ENCODE data around the gene CD300LB. TPM values are rescaled to one million over a fixed set of nuclear protein-coding genes. Genes with fewer than 3 reads are reported as not detected.
"Not testable (repeated sequence)": the region's sequence is repeated elsewhere in the genome, so short reads cannot be mapped to it uniquely, and the experiment has no call there.

The CD300LB gene
- total RNA-seq (under 1 TPM; 0.17 to 0.19 TPM), polyA plus RNA-seq (not detected)

GRCh38 chr17:74531231-74531761 is at the start of gene CD300LB:
CD300LB (minus strand) TSS chr17:74531475; CDS start chr17:74531350, 125 bp downstream.
- Histone ChIP-seq H3K4me3 (ENCODE audit: low read length in 2 of 2) (no peak within 1 kb of the TSS), H3K27me3 (ENCODE audit: insufficient read depth, low read length) (peaks cover 14% of the 10 kb centered on the region), H3K4me1 (ENCODE audit: insufficient read depth, low read length) (no peaks in the 10 kb centered on the region), H3K27ac (ENCODE audit: low read depth, low read length) (no peak within 1 kb of the TSS), H3K36me3 (ENCODE audit: insufficient read depth, low read length) (no peaks in the 10 kb centered on the region), H3K9me3 (ENCODE audit: control insufficient read depth in 1 of 2, low read length in 2 of 2) (no peaks in the 10 kb centered on the region)
- H3K27ac Mint-ChIP-seq, result no peak within 1 kb of the TSS
- intact Hi-C loops (cut with micrococcal nuclease), result no loop called here
- H3K27me3 Mint-ChIP-seq, result peaks cover 17 to 24% of the 10 kb centered on the region in 2 donors
- peaks cover 0 to 5% (median 4%) of the 10 kb centered on the region in 4 donors for H3K4me1 Mint-ChIP-seq
- ChIA-PET CTCF (ENCODE audit: partially characterized antibody) (interaction anchor here (1.2 to 2.2 kb wide), 2 partner anchors 8 to 152 kb away, joined by 3 to 7 read pairs; no protein-coding TSS in a partner anchor), POLR2A (ENCODE audit: partially characterized antibody) (no interaction called here)
- H3K9me3 Mint-ChIP-seq, result peaks cover 0 to 2% (median 0%) of the 10 kb centered on the region in 8 donors
- DNase-seq, result no peak
- peak within 1 kb of the TSS in 1 of 8 donors; percentile 41 for H3K4me3 Mint-ChIP-seq
- H3K36me3 Mint-ChIP-seq, result no peaks in the 10 kb centered on the region

GRCh38 chr17:74579900-74580299 is 48.6 kb upstream of the CD300LB start:
- peaks cover 7 to 12% (median 8%) of the 10 kb centered on the region in 4 donors for H3K4me1 Mint-ChIP-seq
- Histone ChIP-seq H3K4me3 (ENCODE audit: low read length in 2 of 2) (no peak overlapping the region), H3K9me3 (ENCODE audit: control insufficient read depth in 1 of 2, low read length in 2 of 2) (no peaks in the 10 kb centered on the region), H3K27ac (ENCODE audit: low read depth, low read length) (no peak overlapping the region), H3K36me3 (ENCODE audit: insufficient read depth, low read length) (no peaks in the 10 kb centered on the region), H3K4me1 (ENCODE audit: insufficient read depth, low read length) (peaks cover 10% of the 10 kb centered on the region), H3K27me3 (ENCODE audit: insufficient read depth, low read length) (no peaks in the 10 kb centered on the region)
- H3K9me3 Mint-ChIP-seq, result peaks cover 0 to 6% (median 1%) of the 10 kb centered on the region in 8 donors
- H3K27me3 Mint-ChIP-seq, result peaks cover 3 to 4% of the 10 kb centered on the region in 2 donors
- peak overlapping the region in 1 of 7 donors; percentile 48 for H3K27ac Mint-ChIP-seq
- POLR2A ChIA-PET (ENCODE audit: partially characterized antibody), result no interaction called here
- CTCF ChIA-PET (ENCODE audit: partially characterized antibody), result interaction anchor here (1.1 kb wide), 1 partner anchor 14 kb away, joined by 4 read pairs; no protein-coding TSS in a partner anchor
- H3K4me3 Mint-ChIP-seq, result peak overlapping the region in 3 of 8 donors; percentile 44 to 75 (median 55)
- DNase-seq, result no peak
- H3K36me3 Mint-ChIP-seq, result no peaks in the 10 kb centered on the region
- intact Hi-C loops (cut with micrococcal nuclease), result no loop called here

DNA sequence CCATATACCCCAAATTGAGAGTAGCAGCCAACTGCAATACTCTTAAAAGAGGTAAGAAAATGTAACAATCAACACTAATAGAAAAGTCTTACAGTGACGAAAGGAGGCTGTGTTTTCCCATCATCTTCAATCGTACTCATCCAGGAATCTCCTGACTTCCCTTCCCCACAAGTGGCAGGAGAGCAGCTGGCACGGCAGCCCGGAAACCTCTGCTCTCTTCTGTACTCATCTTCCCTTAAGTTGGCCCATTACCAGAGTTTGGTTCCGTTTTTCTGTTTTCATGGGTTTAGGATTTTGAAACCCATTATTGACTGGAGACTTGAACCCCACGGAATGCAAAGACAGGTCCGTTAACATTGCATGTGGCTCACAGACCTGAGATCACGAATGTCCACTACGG is 47.7 kb upstream of the CD300LB start:
- peak overlapping the region in 1 of 7 donors; percentile 5 for H3K27ac Mint-ChIP-seq
- Histone ChIP-seq H3K4me1 (ENCODE audit: insufficient read depth, low read length) (peaks cover 10% of the 10 kb centered on the region), H3K9me3 (ENCODE audit: control insufficient read depth in 1 of 2, low read length in 2 of 2) (no peaks in the 10 kb centered on the region), H3K27me3 (ENCODE audit: insufficient read depth, low read length) (no peaks in the 10 kb centered on the region), H3K27ac (ENCODE audit: low read depth, low read length) (no peak overlapping the region), H3K4me3 (ENCODE audit: low read length in 2 of 2) (no peak overlapping the region), H3K36me3 (ENCODE audit: insufficient read depth, low read length) (no peaks in the 10 kb centered on the region)
- peaks cover 4 to 11% of the 10 kb centered on the region in 2 donors for H3K27me3 Mint-ChIP-seq
- no peaks in the 10 kb centered on the region for H3K9me3 Mint-ChIP-seq
- DNase-seq, result no peak
- ChIA-PET POLR2A (ENCODE audit: partially characterized antibody) (no interaction called here), CTCF (ENCODE audit: partially characterized antibody) (interaction anchor here (1.1 kb wide), 1 partner anchor 13 kb away, joined by 4 read pairs; no protein-coding TSS in a partner anchor)
- no peak overlapping the region for H3K4me3 Mint-ChIP-seq
- peaks cover 7 to 12% (median 10%) of the 10 kb centered on the region in 4 donors for H3K4me1 Mint-ChIP-seq
- H3K36me3 Mint-ChIP-seq, result no peaks in the 10 kb centered on the region
- intact Hi-C loops (cut with micrococcal nuclease), result no loop called here

- Mint-ChIP-seq H3K36me3 (no peaks in the 10 kb centered on the region), H3K4me1 (peaks cover 0 to 6% (median 3%) of the 10 kb centered on the region in 4 donors), H3K27ac (no peak overlapping the region), H3K4me3 (no peak overlapping the region), H3K27me3 (peaks cover 5 to 20% of the 10 kb centered on the region in 2 donors), H3K9me3 (no peaks in the 10 kb centered on the region)
- Histone ChIP-seq H3K4me3 (ENCODE audit: low read length in 2 of 2) (no peak overlapping the region), H3K36me3 (ENCODE audit: insufficient read depth, low read length) (no peaks in the 10 kb centered on the region), H3K9me3 (ENCODE audit: control insufficient read depth in 1 of 2, low read length in 2 of 2) (no peaks in the 10 kb centered on the region), H3K27me3 (ENCODE audit: insufficient read depth, low read length) (peaks cover 6% of the 10 kb centered on the region), H3K27ac (ENCODE audit: low read depth, low read length) (no peak overlapping the region), H3K4me1 (ENCODE audit: insufficient read depth, low read length) (peaks cover 3% of the 10 kb centered on the region)
- DNase-seq, result no peak
- intact Hi-C loops (cut with micrococcal nuclease), result no loop called here
- CTCF ChIA-PET (ENCODE audit: partially characterized antibody), result interaction anchor here (0.8 to 1.2 kb wide), 2 partner anchors 8 to 206 kb away, joined by 3 to 4 read pairs; no protein-coding TSS in a partner anchor
- POLR2A ChIA-PET (ENCODE audit: partially characterized antibody), result no interaction called here
Observed at GRCh38 chr17:74574489-74575142, 43.3 kb upstream of the CD300LB start.

GRCh38 chr17:74573635-74574034 is 42.4 kb upstream of the CD300LB start:
- H3K4me3 ChIP-seq (ENCODE audit: low read length in 2 of 2); intact Hi-C loops (cut with micrococcal nuclease); H3K27me3 ChIP-seq (ENCODE audit: insufficient read depth, low read length); H3K36me3 Mint-ChIP-seq; H3K4me1 ChIP-seq (ENCODE audit: insufficient read depth, low read length); H3K27ac Mint-ChIP-seq; POLR2A ChIA-PET (ENCODE audit: partially characterized antibody); H3K9me3 ChIP-seq (ENCODE audit: control insufficient read depth in 1 of 2, low read length in 2 of 2); H3K4me1 Mint-ChIP-seq; H3K4me3 Mint-ChIP-seq; H3K27ac ChIP-seq (ENCODE audit: low read depth, low read length); H3K9me3 Mint-ChIP-seq; CTCF ChIA-PET (ENCODE audit: partially characterized antibody); H3K36me3 ChIP-seq (ENCODE audit: insufficient read depth, low read length); DNase-seq: not testable (repeated sequence)
- H3K27me3 Mint-ChIP-seq, result peaks cover 13 to 25% of the 10 kb centered on the region in 2 donors

GRCh38 chr17:74573169-74573568 is 41.9 kb upstream of the CD300LB start:
- Histone ChIP-seq H3K4me3 (ENCODE audit: low read length in 2 of 2) (no peak overlapping the region), H3K4me1 (ENCODE audit: insufficient read depth, low read length) (no peaks in the 10 kb centered on the region), H3K9me3 (ENCODE audit: control insufficient read depth in 1 of 2, low read length in 2 of 2) (no peaks in the 10 kb centered on the region), H3K36me3 (ENCODE audit: insufficient read depth, low read length) (no peaks in the 10 kb centered on the region), H3K27me3 (ENCODE audit: insufficient read depth, low read length) (peaks cover 7% of the 10 kb centered on the region), H3K27ac (ENCODE audit: low read depth, low read length) (no peak overlapping the region)
- ChIA-PET POLR2A (ENCODE audit: partially characterized antibody) (no interaction called here), CTCF (ENCODE audit: partially characterized antibody) (no interaction called here)
- Mint-ChIP-seq H3K27ac (no peak overlapping the region), H3K9me3 (no peaks in the 10 kb centered on the region), H3K36me3 (no peaks in the 10 kb centered on the region), H3K27me3 (peaks cover 17 to 30% of the 10 kb centered on the region in 2 donors), H3K4me1 (peaks cover 0 to 3% (median 3%) of the 10 kb centered on the region in 4 donors), H3K4me3 (no peak overlapping the region)
- intact Hi-C loops (cut with micrococcal nuclease), result no loop called here
- no peak for DNase-seq

DNA sequence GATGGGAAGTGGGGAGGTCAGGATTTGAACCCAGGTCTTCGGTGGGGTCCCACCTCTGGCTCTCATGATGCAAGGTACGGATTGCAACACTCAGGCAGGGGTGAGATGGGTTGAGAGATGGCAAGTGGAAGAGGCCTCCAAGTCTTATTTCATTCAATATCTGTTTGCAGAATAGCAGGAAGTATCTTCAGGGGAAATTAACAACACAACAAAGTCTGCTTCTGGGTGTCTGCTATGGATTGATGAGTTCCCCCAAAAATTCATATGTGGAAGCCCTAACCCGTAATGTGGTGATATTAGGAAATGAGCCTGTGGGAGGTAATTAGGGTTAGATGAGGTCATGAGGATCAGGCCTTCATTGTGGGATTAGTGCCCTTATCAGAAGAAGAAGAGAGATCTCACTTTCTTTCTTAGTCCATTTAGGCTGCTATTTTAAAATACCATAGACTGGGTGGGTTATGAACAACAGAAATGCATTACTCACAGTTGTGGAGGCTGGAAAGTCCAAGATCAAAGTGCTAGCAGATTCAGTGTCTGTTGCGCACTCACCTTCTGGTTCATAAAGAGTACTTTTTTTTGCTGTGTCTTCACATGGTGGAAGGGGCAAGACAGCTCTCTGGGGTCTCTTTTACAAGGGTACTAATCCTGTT is 40.5 kb upstream of the CD300LB start:
- DNase-seq, result no peak
- H3K27ac Mint-ChIP-seq, result no peak overlapping the region
- Histone ChIP-seq H3K4me1 (ENCODE audit: insufficient read depth, low read length) (no peaks in the 10 kb centered on the region), H3K27me3 (ENCODE audit: insufficient read depth, low read length) (peaks cover 7% of the 10 kb centered on the region), H3K9me3 (ENCODE audit: control insufficient read depth in 1 of 2, low read length in 2 of 2) (no peaks in the 10 kb centered on the region), H3K4me3 (ENCODE audit: low read length in 2 of 2) (no peak overlapping the region), H3K36me3 (ENCODE audit: insufficient read depth, low read length) (no peaks in the 10 kb centered on the region), H3K27ac (ENCODE audit: low read depth, low read length) (no peak overlapping the region)
- intact Hi-C loops (cut with micrococcal nuclease), result no loop called here
- peaks cover 17 to 33% of the 10 kb centered on the region in 2 donors for H3K27me3 Mint-ChIP-seq
- H3K9me3 Mint-ChIP-seq, result no peaks in the 10 kb centered on the region
- no peak overlapping the region for H3K4me3 Mint-ChIP-seq
- H3K4me1 Mint-ChIP-seq, result peaks cover 0 to 3% (median 3%) of the 10 kb centered on the region in 4 donors
- no peaks in the 10 kb centered on the region for H3K36me3 Mint-ChIP-seq
- CTCF ChIA-PET (ENCODE audit: partially characterized antibody), result interaction anchor here (0.6 kb wide), 1 partner anchor 409 kb away, joined by 3 read pairs; no protein-coding TSS in a partner anchor
- POLR2A ChIA-PET (ENCODE audit: partially characterized antibody), result no interaction called here
